ENCODE measurements around the gene CDHR5. TPM values are rescaled to one million over a fixed set of nuclear protein-coding genes. Genes with fewer than 3 reads are reported as not detected.

The CDHR5 gene
- total and polyA plus RNA-seq, 9 of the 15 experiments (the other 6 are each of a cell fraction or from before 2014, with no cell fraction given) = 0.16 TPM; not detected in 8

- Histone ChIP-seq H3K9ac (ENCODE audit: insufficient read depth in 1 of 2, low read depth in 2 of 2, low read length in 2 of 2) (peak overlapping the region; percentile 53 to 93; a peak in 3 of 4 replicates), H3K27me3 (ENCODE audit: control insufficient read depth in 2 of 2, insufficient read depth in 2 of 2, low read length in 2 of 2) (no peaks in the 10 kb centered on the region), H3K9me1 (ENCODE audit: control insufficient read depth, insufficient read depth, low read length) (no peaks in the 10 kb centered on the region), H4K20me1 (replicated peaks; ENCODE audit: control insufficient read depth, insufficient read depth, low read length) (no peaks in the 10 kb centered on the region), H3K4me2 (ENCODE audit: insufficient read depth, low read length) (peak overlapping the region; percentile 91), H3K36me3 (ENCODE audit: control insufficient read depth, insufficient read depth, low read length) (peaks cover 25% of the 10 kb centered on the region; the same call in 2 of the 3 replicates), H3K79me2 (ENCODE audit: control insufficient read depth, insufficient read depth, low read length) (peaks cover 30% of the 10 kb centered on the region), H3K4me3 (peak overlapping the region; percentile 84), H3K9me3 (replicated peaks; ENCODE audit: control insufficient read depth, insufficient read depth, low read depth, low read length) (no peaks in the 10 kb centered on the region), H3K4me1 (replicated peaks in 1 of 2; ENCODE audit: control insufficient read depth in 2 of 2, insufficient read depth in 2 of 2, low read length in 2 of 2) (peaks cover 27 to 72% of the 10 kb centered on the region in 2 experiments), H3K27ac (ENCODE audit: extremely low read depth, low read depth, low read length) (peak overlapping the region; percentile 38; the same call in 1 of the 3 replicates), H2AFZ (ENCODE audit: low read depth, low read length) (peak overlapping the region; percentile 68; the same call in 1 of the 2 replicates)
- BruUV-seq (replicated peaks) = no TSS peak
- DNase-seq (ENCODE audit: extremely low read depth in 1 of 4, low spot score in 3 of 4) (no peak), ATAC-seq (no peak; the same call in 1 of the 3 replicates), FAIRE-seq (peak; percentile 51)
- 20% methylated on average over 32 of the region's 41 CpGs for WGBS (ENCODE audit: insufficient coverage, low coverage, missing lambda C conversion rate)
- POLR2A ChIA-PET = interaction anchor here (0.6 to 1.9 kb wide), 2 partner anchors 8 to 159 kb away, joined by 4 to 6 read pairs; no protein-coding TSS in a partner anchor
- CTCF ChIA-PET (ENCODE audit: low intra/inter-chr PET ratio) = interaction anchor here (0.7 kb wide), 1 partner anchor 32 kb away, joined by 5 read pairs; the partner anchor contains the start of gene HRAS
- in situ Hi-C loops (cut with MboI) = no loop called here
- intact Hi-C loops (cut with micrococcal nuclease) = loop anchor here (10.0 kb wide), 1 partner anchor 227 kb away; the partner anchor contains the start of genes CEND1 and SLC25A22
- TF ChIP-seq HNRNPL (IDR thresholded peaks at IDR 0.05; ENCODE audit: low read depth, low read length) (0 out of 2 replicates have a peak, but pooled peaks have one; percentile 33), SAP30 (IDR thresholded peaks at IDR 0.05; ENCODE audit: borderline replicate concordance, insufficient read depth, low read depth, low read length, poor library complexity, severe bottlenecking) (peak; percentile 14), NKRF (IDR thresholded peaks at IDR 0.05; ENCODE audit: borderline replicate concordance) (0 out of 2 replicates have a peak, but pooled peaks have one; percentile 29), DPF2 (IDR thresholded peaks at IDR 0.05) (no peak), ZNF592 (IDR thresholded peaks at IDR 0.05) (no peak), ATF6 (CRISPR knock-in tag; IDR thresholded peaks at IDR 0.05) (no peak), SP1 (CRISPR knock-in tag; IDR thresholded peaks at IDR 0.05) (peak; percentile 55; the same call in 1 of the 2 replicates), KDM5B (IDR thresholded peaks at IDR 0.05; ENCODE audit: insufficient replicate concordance, low read depth, low read length) (peak; percentile 22), ZNF121 (CRISPR knock-in tag; conservative IDR thresholded peaks at IDR 0.05) (peak; percentile 59), KAT2B (IDR thresholded peaks at IDR 0.05; ENCODE audit: low read depth, low read length) (no peak)
- TF ChIP-seq, protein P1, sequence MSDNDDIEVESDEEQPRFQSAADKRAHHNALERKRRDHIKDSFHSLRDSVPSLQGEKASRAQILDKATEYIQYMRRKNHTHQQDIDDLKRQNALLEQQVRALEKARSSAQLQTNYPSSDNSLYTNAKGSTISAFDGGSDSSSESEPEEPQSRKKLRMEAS (CRISPR knock-in tag; IDR thresholded peaks at IDR 0.05) = no peak
Measured at GRCh38 chr11:567629-568292, 57.0 kb downstream of the CDHR5 start.
